Measurements from ENCODE around the gene PRKN.

- no peak for TF ChIP-seq MAX (IDR thresholded peaks at IDR 0.05; ENCODE audit: insufficient read depth, insufficient read length)
- no peak for TF ChIP-seq EZH2 (IDR thresholded peaks at IDR 0.05; ENCODE audit: borderline replicate concordance, low read depth, low read length, severe bottlenecking)
- TF ChIP-seq, protein P1, sequence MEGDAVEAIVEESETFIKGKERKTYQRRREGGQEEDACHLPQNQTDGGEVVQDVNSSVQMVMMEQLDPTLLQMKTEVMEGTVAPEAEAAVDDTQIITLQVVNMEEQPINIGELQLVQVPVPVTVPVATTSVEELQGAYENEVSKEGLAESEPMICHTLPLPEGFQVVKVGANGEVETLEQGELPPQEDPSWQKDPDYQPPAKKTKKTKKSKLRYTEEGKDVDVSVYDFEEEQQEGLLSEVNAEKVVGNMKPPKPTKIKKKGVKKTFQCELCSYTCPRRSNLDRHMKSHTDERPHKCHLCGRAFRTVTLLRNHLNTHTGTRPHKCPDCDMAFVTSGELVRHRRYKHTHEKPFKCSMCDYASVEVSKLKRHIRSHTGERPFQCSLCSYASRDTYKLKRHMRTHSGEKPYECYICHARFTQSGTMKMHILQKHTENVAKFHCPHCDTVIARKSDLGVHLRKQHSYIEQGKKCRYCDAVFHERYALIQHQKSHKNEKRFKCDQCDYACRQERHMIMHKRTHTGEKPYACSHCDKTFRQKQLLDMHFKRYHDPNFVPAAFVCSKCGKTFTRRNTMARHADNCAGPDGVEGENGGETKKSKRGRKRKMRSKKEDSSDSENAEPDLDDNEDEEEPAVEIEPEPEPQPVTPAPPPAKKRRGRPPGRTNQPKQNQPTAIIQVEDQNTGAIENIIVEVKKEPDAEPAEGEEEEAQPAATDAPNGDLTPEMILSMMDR (IDR thresholded peaks at IDR 0.05; ENCODE audit: extremely low read depth in 1 of 2, insufficient read depth in 1 of 2, low read depth in 1 of 2, low read length in 2 of 2), result no peak
- TF ChIP-seq POLR2A (IDR thresholded peaks at IDR 0.05; ENCODE audit: low read depth, low read length), result no peak
- no peak for TF ChIP-seq JUN (IDR thresholded peaks at IDR 0.05; ENCODE audit: borderline replicate concordance, insufficient read depth, insufficient read length, low read depth)
These were observed 332.4 kb downstream of the PRKN start for GRCh38 chr6:162395181-162395580.

Data from endothelial cell of umbilical vein (primary cell).